Choroid plexus epithelial cell (primary cell): ENCODE results near the gene GUK1.

Experiments
- DNase-seq: peaks from one replicate; pipeline ENCODE4 v3.0.0-alpha.2; 2010; ENCODE audit warnings: low read depth
- H3K4me3 ChIP-seq: 2 replicates; pipeline ENCODE4 v1.5.1; 2011; ENCODE audit warnings: low read depth, mild to moderate bottlenecking, control low read depth, low read length, moderate library complexity
- CTCF ChIP-seq: conservative IDR thresholded peaks from 2 replicates; pipeline ENCODE4 v1.5.1; 2011; ENCODE audit warnings: low read depth, mild to moderate bottlenecking, control low read depth, inconsistent platforms, low read length, moderate library complexity

GUK1 gene

DNA sequence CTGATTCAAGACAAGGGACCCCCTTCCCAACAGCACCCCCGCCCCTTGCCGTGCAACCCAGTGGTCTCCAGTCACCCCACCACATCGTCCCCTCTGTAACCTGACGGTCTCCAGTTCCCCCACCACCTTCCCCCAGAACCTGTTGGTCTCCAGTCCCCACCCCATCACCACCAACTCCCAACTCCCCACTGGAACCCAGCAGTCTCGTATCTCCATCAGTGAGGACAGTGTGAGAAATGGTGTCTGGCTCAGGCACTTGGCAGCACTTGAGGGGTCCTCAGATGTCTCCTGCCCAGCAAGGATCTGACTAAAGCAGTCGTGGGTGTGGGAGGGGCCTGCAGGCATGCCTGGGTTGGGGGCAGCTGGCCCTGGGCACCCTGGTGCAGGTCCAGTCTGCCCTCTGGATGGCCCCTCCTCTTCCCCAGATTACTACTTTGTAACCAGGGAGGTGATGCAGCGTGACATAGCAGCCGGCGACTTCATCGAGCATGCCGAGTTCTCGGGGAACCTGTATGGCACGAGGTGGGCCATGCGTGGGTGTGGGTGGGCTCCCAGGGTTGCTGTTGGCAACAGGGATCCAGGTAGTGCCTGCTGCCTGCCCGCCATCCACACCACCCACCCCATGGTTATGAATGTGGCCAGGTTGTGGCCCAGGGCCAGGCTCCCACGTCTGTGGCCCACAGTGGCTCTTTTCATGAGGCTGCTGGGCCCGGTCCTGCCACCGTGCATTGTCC lies 6.5 kb downstream of the GUK1 start:
- no peak overlapping the region for H3K4me3 ChIP-seq
- DNase-seq = no peak
- TF ChIP-seq CTCF = no peak

GRCh38 chr1:228147151-228147693 lies 7.1 kb downstream of the GUK1 start:
- H3K4me3 ChIP-seq = no peak overlapping the region
- no peak for DNase-seq
- no peak for TF ChIP-seq CTCF

DNA sequence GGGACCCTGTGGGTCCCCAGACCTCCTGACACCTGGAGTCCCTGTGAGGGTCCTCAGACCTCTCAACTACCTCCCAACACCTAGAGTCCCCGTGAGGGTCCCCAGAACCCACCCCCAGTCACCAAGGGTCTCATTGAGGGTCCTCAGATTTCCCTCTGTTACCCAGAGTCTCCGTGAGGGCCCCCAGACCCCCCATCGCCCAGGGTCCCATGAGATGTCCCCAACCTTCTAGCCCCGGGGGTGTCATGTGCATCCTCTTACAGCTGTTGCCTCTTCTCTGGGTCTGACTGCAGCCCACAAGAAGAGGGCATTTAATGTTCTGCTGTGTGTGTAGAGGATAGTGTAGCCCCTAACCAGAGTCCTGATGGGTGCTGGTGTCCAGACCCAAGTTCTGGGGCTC lies 7.7 kb downstream of the GUK1 start:
- no peak for DNase-seq
- no peak for TF ChIP-seq CTCF
- H3K4me3 ChIP-seq = no peak overlapping the region

- no peak for TF ChIP-seq CTCF
- H3K4me3 ChIP-seq = no peak overlapping the region
- DNase-seq = no peak
Observed at GRCh38 chr1:228148196-228148861, 8.2 kb downstream of the GUK1 start.

GRCh38 chr1:228148935-228149405 lies 8.9 kb downstream of the GUK1 start:
- TF ChIP-seq CTCF = no peak
- no peak for DNase-seq
- H3K4me3 ChIP-seq = no peak overlapping the region

GRCh38 chr1:228149406-228150119 lies 9.5 kb downstream of the GUK1 start, which contains the start of gene GJC2:
TSS of gene GJC2 (plus strand) at chr1:228149930. CDS start at chr1:228157759, 7,829 bp downstream.
- peak; percentile 22 for DNase-seq
- no peak for TF ChIP-seq CTCF
- H3K4me3 ChIP-seq = no peak within 1 kb of the TSS
